Measurements from ENCODE around the gene RAB4A.

DNA sequence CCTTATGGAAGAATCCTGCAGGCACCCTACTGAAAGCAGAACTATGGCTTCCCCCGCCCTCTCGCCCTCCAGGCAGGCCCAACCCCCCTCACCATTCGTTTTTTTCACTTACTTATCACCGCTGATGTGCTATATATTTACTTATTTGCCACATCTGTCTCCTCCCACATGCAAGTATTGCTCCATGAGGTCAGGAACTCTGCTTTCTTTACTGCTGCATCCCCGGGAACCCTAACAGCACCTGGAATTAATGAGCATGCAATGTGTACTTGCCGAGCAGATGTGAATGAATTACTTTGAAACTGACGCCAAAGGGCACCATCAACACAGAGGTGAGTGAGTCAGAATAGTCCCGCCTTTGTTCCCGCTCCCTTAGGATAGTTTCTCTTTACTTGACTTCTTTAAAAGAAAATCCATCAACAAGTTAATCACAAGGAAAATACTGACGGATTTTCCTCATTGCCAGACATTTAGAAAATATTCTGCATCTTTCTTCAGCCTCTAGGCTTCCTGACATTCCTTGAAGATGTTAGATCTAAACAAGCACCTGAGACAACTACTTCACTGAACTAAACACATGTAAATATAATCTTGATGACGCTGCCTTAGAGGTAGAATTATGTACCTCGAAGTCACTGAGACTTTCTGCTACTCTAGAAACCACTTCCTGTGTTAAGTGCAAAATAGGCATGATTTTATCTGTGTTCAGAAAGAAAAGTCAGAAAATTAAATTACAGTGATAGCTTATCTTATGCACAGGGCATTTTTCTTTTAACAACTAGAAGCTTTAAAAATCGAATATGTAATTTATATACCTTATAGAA is 17.5 kb upstream of the RAB4A start:
- TF ChIP-seq, protein P1, sequence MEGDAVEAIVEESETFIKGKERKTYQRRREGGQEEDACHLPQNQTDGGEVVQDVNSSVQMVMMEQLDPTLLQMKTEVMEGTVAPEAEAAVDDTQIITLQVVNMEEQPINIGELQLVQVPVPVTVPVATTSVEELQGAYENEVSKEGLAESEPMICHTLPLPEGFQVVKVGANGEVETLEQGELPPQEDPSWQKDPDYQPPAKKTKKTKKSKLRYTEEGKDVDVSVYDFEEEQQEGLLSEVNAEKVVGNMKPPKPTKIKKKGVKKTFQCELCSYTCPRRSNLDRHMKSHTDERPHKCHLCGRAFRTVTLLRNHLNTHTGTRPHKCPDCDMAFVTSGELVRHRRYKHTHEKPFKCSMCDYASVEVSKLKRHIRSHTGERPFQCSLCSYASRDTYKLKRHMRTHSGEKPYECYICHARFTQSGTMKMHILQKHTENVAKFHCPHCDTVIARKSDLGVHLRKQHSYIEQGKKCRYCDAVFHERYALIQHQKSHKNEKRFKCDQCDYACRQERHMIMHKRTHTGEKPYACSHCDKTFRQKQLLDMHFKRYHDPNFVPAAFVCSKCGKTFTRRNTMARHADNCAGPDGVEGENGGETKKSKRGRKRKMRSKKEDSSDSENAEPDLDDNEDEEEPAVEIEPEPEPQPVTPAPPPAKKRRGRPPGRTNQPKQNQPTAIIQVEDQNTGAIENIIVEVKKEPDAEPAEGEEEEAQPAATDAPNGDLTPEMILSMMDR (IDR thresholded peaks at IDR 0.05) = no peak
- no peak for TF ChIP-seq POLR2A (IDR thresholded peaks at IDR 0.05)
